ENCODE results near the gene PFAS. TPM values are rescaled to one million over a fixed set of nuclear protein-coding genes. Genes with fewer than 3 reads are reported as not detected.

The PFAS gene
- 22.1 and 37.0 TPM in 2 replicates for total RNA-seq (ENCODE audit: low replicate concordance)

GRCh38 chr17:8248751-8249607 is at the start of gene PFAS:
Gene PFAS (plus strand): TSS chr17:8249289. CDS start chr17:8253938, 4,649 bp downstream.
- TF ChIP-seq CTCF (IDR thresholded peaks at IDR 0.05; ENCODE audit: insufficient read depth, low read length): no peak
- DNase-seq (ENCODE audit: low read depth): peak; percentile 87
- H3K4me3 ChIP-seq (ENCODE audit: low read depth, low read length): peak within 1 kb of the TSS; percentile 99

GRCh38 chr17:8204761-8205555 is 44.1 kb upstream of the PFAS start:
- DNase-seq (ENCODE audit: low read depth): no peak

GRCh38 chr17:8206536-8206935 is 42.6 kb upstream of the PFAS start:
- no peak for TF ChIP-seq CTCF (IDR thresholded peaks at IDR 0.05; ENCODE audit: insufficient read depth, low read length)
- no peak for DNase-seq (ENCODE audit: low read depth)
- no peak overlapping the region for H3K4me3 ChIP-seq (ENCODE audit: low read depth, low read length)

More at GRCh38 chr17:8204761-8205555, 44.1 kb upstream of the PFAS start:
- H3K4me3 ChIP-seq (ENCODE audit: low read depth, low read length): no peak overlapping the region
- TF ChIP-seq CTCF (IDR thresholded peaks at IDR 0.05; ENCODE audit: insufficient read depth, low read length): no peak

GRCh38 chr17:8209907-8210760 is 39.0 kb upstream of the PFAS start, which contains the start of gene AURKB:
Gene AURKB (minus strand): TSS chr17:8210575. CDS start chr17:8210224, 351 bp downstream.
- peak; percentile 98 for DNase-seq (ENCODE audit: low read depth)
- no peak for TF ChIP-seq CTCF (IDR thresholded peaks at IDR 0.05; ENCODE audit: insufficient read depth, low read length)
- peak within 1 kb of the TSS; percentile 86 for H3K4me3 ChIP-seq (ENCODE audit: low read depth, low read length)

- TF ChIP-seq CTCF (IDR thresholded peaks at IDR 0.05; ENCODE audit: insufficient read depth, low read length): no peak
Measured at GRCh38 chr17:8210761-8211458, 38.2 kb upstream of the PFAS start.

More at GRCh38 chr17:8210761-8211458, 38.2 kb upstream of the PFAS start:
- peak overlapping the region; percentile 86 for H3K4me3 ChIP-seq (ENCODE audit: low read depth, low read length)
- DNase-seq (ENCODE audit: low read depth): peak; percentile 4

All from fibroblast of the aortic adventitia (primary cell).